ENCODE measurements around the gene DNM3.
"Not testable (repeated sequence)": the region's sequence is repeated elsewhere in the genome, so short reads cannot be mapped to it uniquely, and the experiment has no call there.

The DNM3 gene

GRCh38 chr1:172298911-172299310, 457.6 kb downstream of the DNM3 start:
- Histone ChIP-seq H2BK5ac (ENCODE audit: low read depth, low read length, poor library complexity, severe bottlenecking) (no peak overlapping the region), H2BK120ac (ENCODE audit: low read depth, low read length) (no peak overlapping the region), H3K36me3 (ENCODE audit: control insufficient read depth in 1 of 2, insufficient read depth in 2 of 2, low read depth in 1 of 2, low read length in 2 of 2) (peaks cover 0 to 10% of the 10 kb centered on the region in 2 experiments), H3K23ac (ENCODE audit: low read length in 2 of 2) (no peak overlapping the region), H3K27ac (ENCODE audit: low read length, poor library complexity, severe bottlenecking) (no peak overlapping the region), H3K79me1 (replicated peaks; ENCODE audit: low read length, poor library complexity, severe bottlenecking) (peaks cover 2% of the 10 kb centered on the region), H3K4me2 (ENCODE audit: low read length, poor library complexity, severe bottlenecking) (no peak overlapping the region), H3K27me3 (ENCODE audit: control insufficient read depth in 1 of 2, insufficient read depth in 1 of 2, low read length in 2 of 2) (no peaks in the 10 kb centered on the region), H3K4me1 (ENCODE audit: control insufficient read depth, insufficient read depth, low read depth, low read length) (no peaks in the 10 kb centered on the region), H3K14ac (ENCODE audit: low read length in 2 of 2) (no peak overlapping the region), H3K18ac (ENCODE audit: low read depth in 1 of 2, low read length in 2 of 2) (no peak overlapping the region), H4K91ac (ENCODE audit: low read length) (no peak overlapping the region), H3K4ac (ENCODE audit: low read depth in 1 of 2, low read length in 2 of 2) (no peak overlapping the region), H2AFZ (ENCODE audit: low read depth, low read length) (no peak overlapping the region), H3K9me3 (ENCODE audit: control insufficient read depth, low read length) (peaks cover 3% of the 10 kb centered on the region), H2BK12ac (ENCODE audit: low read length in 2 of 2) (peak overlapping the region in 1 of 2 experiments; percentile 38), H4K8ac (ENCODE audit: low read length) (no peak overlapping the region), H2BK15ac (ENCODE audit: low read depth, poor library complexity, severe bottlenecking) (no peak overlapping the region), H3K9ac (ENCODE audit: low read length) (no peak overlapping the region), H2AK5ac (ENCODE audit: low read length, severe bottlenecking) (no peak overlapping the region), H3K4me3 (ENCODE audit: insufficient read depth in 1 of 2, low read depth in 1 of 2, low read length in 2 of 2) (no peak overlapping the region)
- no peak for DNase-seq
- 95% methylated on average over 2 of the region's 2 CpGs for WGBS

GRCh38 chr1:172299515-172299914, 458.2 kb downstream of the DNM3 start:
- H4K8ac ChIP-seq (ENCODE audit: low read length): no peak overlapping the region
- DNase-seq: no peak
- H3K18ac ChIP-seq (ENCODE audit: low read depth in 1 of 2, low read length in 2 of 2): no peak overlapping the region
- no peaks in the 10 kb centered on the region for H3K27me3 ChIP-seq (ENCODE audit: control insufficient read depth in 1 of 2, insufficient read depth in 1 of 2, low read length in 2 of 2)
- no peak overlapping the region for H2BK5ac ChIP-seq (ENCODE audit: low read depth, low read length, poor library complexity, severe bottlenecking)
- no peak overlapping the region for H3K9ac ChIP-seq (ENCODE audit: low read length)
- no peak overlapping the region for H3K4me2 ChIP-seq (ENCODE audit: low read length, poor library complexity, severe bottlenecking)
- no peak overlapping the region for H2AFZ ChIP-seq (ENCODE audit: low read depth, low read length)
- no peak overlapping the region for H2BK120ac ChIP-seq (ENCODE audit: low read depth, low read length)
- H3K23ac ChIP-seq (ENCODE audit: low read length in 2 of 2): no peak overlapping the region
- H2AK5ac ChIP-seq (ENCODE audit: low read length, severe bottlenecking): no peak overlapping the region
- no peak overlapping the region for H2BK15ac ChIP-seq (ENCODE audit: low read depth, poor library complexity, severe bottlenecking)
- H3K9me3 ChIP-seq (ENCODE audit: control insufficient read depth, low read length): peaks cover 3% of the 10 kb centered on the region
- H4K91ac ChIP-seq (ENCODE audit: low read length): no peak overlapping the region
- peaks cover 0 to 10% of the 10 kb centered on the region in 2 experiments for H3K36me3 ChIP-seq (ENCODE audit: control insufficient read depth in 1 of 2, insufficient read depth in 2 of 2, low read depth in 1 of 2, low read length in 2 of 2)
- H3K4ac ChIP-seq (ENCODE audit: low read depth in 1 of 2, low read length in 2 of 2): no peak overlapping the region
- no peaks in the 10 kb centered on the region for H3K4me1 ChIP-seq (ENCODE audit: control insufficient read depth, insufficient read depth, low read depth, low read length)
- H3K14ac ChIP-seq (ENCODE audit: low read length in 2 of 2): no peak overlapping the region
- H3K4me3 ChIP-seq (ENCODE audit: insufficient read depth in 1 of 2, low read depth in 1 of 2, low read length in 2 of 2): no peak overlapping the region
- peaks cover 1% of the 10 kb centered on the region for H3K79me1 ChIP-seq (replicated peaks; ENCODE audit: low read length, poor library complexity, severe bottlenecking)
- H2BK12ac ChIP-seq (ENCODE audit: low read length in 2 of 2): no peak overlapping the region
- H3K27ac ChIP-seq (ENCODE audit: low read length, poor library complexity, severe bottlenecking): no peak overlapping the region

DNA sequence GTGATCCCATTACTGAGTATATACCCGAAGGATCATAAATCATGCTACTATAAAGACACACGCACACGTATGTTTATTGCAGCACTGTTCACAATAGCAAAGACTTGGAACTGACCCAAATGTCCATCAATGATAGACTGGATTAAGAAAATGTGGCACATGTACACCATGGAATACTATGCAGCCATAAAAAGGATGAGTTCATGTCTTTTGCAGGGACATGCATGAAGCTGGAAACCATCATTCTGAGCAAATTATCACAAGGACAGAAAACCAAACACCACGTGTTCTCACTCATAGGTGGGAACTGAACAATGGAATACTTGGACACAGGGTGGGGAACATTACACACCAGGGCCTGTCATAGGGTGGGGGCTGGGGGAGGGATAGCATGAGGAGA, 466.2 kb downstream of the DNM3 start:
- H2BK5ac ChIP-seq (ENCODE audit: low read depth, low read length, poor library complexity, severe bottlenecking); H2BK120ac ChIP-seq (ENCODE audit: low read depth, low read length); H4K8ac ChIP-seq (ENCODE audit: low read length); H3K4ac ChIP-seq (ENCODE audit: low read depth in 1 of 2, low read length in 2 of 2); H2BK12ac ChIP-seq (ENCODE audit: low read length in 2 of 2); H3K23ac ChIP-seq (ENCODE audit: low read length in 2 of 2); H3K4me3 ChIP-seq (ENCODE audit: insufficient read depth in 1 of 2, low read depth in 1 of 2, low read length in 2 of 2); DNase-seq; H2BK15ac ChIP-seq (ENCODE audit: low read depth, poor library complexity, severe bottlenecking); H3K4me2 ChIP-seq (ENCODE audit: low read length, poor library complexity, severe bottlenecking); H3K14ac ChIP-seq (ENCODE audit: low read length in 2 of 2); H2AK5ac ChIP-seq (ENCODE audit: low read length, severe bottlenecking); H3K27me3 ChIP-seq (ENCODE audit: control insufficient read depth in 1 of 2, insufficient read depth in 1 of 2, low read length in 2 of 2); H3K4me1 ChIP-seq (ENCODE audit: control insufficient read depth, insufficient read depth, low read depth, low read length); H3K79me1 ChIP-seq (replicated peaks; ENCODE audit: low read length, poor library complexity, severe bottlenecking); H2AFZ ChIP-seq (ENCODE audit: low read depth, low read length); H3K18ac ChIP-seq (ENCODE audit: low read depth in 1 of 2, low read length in 2 of 2); H3K36me3 ChIP-seq (ENCODE audit: control insufficient read depth in 1 of 2, insufficient read depth in 2 of 2, low read depth in 1 of 2, low read length in 2 of 2); H3K9ac ChIP-seq (ENCODE audit: low read length); H3K9me3 ChIP-seq (ENCODE audit: control insufficient read depth, low read length); H3K27ac ChIP-seq (ENCODE audit: low read length, poor library complexity, severe bottlenecking); H4K91ac ChIP-seq (ENCODE audit: low read length): not testable (repeated sequence)
- 81% methylated on average over 4 of the region's 4 CpGs for WGBS

- H3K23ac ChIP-seq (ENCODE audit: low read length in 2 of 2): no peak overlapping the region
- H3K4me1 ChIP-seq (ENCODE audit: control insufficient read depth, insufficient read depth, low read depth, low read length): no peaks in the 10 kb centered on the region
- H3K9ac ChIP-seq (ENCODE audit: low read length): no peak overlapping the region
- H2AK5ac ChIP-seq (ENCODE audit: low read length, severe bottlenecking): no peak overlapping the region
- H3K4me2 ChIP-seq (ENCODE audit: low read length, poor library complexity, severe bottlenecking): no peak overlapping the region
- H2BK15ac ChIP-seq (ENCODE audit: low read depth, poor library complexity, severe bottlenecking): no peak overlapping the region
- no peaks in the 10 kb centered on the region for H3K9me3 ChIP-seq (ENCODE audit: control insufficient read depth, low read length)
- H3K27me3 ChIP-seq (ENCODE audit: control insufficient read depth in 1 of 2, insufficient read depth in 1 of 2, low read length in 2 of 2): no peaks in the 10 kb centered on the region
- H2BK5ac ChIP-seq (ENCODE audit: low read depth, low read length, poor library complexity, severe bottlenecking): no peak overlapping the region
- WGBS: no CpG with 5 or more reads among the region's 2 CpGs
- no peak overlapping the region for H3K4me3 ChIP-seq (ENCODE audit: insufficient read depth in 1 of 2, low read depth in 1 of 2, low read length in 2 of 2)
- H2BK12ac ChIP-seq (ENCODE audit: low read length in 2 of 2): no peak overlapping the region
- H3K36me3 ChIP-seq (ENCODE audit: control insufficient read depth in 1 of 2, insufficient read depth in 2 of 2, low read depth in 1 of 2, low read length in 2 of 2): no peaks in the 10 kb centered on the region
- no peak overlapping the region for H4K8ac ChIP-seq (ENCODE audit: low read length)
- no peak overlapping the region for H4K91ac ChIP-seq (ENCODE audit: low read length)
- no peak overlapping the region for H3K18ac ChIP-seq (ENCODE audit: low read depth in 1 of 2, low read length in 2 of 2)
- H2BK120ac ChIP-seq (ENCODE audit: low read depth, low read length): no peak overlapping the region
- H3K14ac ChIP-seq (ENCODE audit: low read length in 2 of 2): no peak overlapping the region
- no peak overlapping the region for H2AFZ ChIP-seq (ENCODE audit: low read depth, low read length)
- H3K79me1 ChIP-seq (replicated peaks; ENCODE audit: low read length, poor library complexity, severe bottlenecking): no peaks in the 10 kb centered on the region
- H3K27ac ChIP-seq (ENCODE audit: low read length, poor library complexity, severe bottlenecking): no peak overlapping the region
- H3K4ac ChIP-seq (ENCODE audit: low read depth in 1 of 2, low read length in 2 of 2): no peak overlapping the region
- DNase-seq: no peak
Observed at GRCh38 chr1:172308142-172308541, 466.8 kb downstream of the DNM3 start.
